Lower leg skin (tissue), 3 donors: Measurements from ENCODE around the gene CADPS2.

ENCODE experiments used
- CTCF ChIP-seq, 3 donors: fragments of 450-650 bp; IDR thresholded peaks; one replicate each; pipeline ENCODE4 v1.5.1; 2016; ENCODE audit warnings: antibody characterized with exemption in 3 of 3, mild to moderate bottlenecking in 3 of 3, moderate library complexity in 2 of 3
- POLR2A ChIP-seq, 2 donors: fragments of 450-650 bp; IDR thresholded peaks; one replicate each; pipeline ENCODE4 v1.6.1; 2016 to 2017; ENCODE audit warnings: antibody characterized with exemption in 2 of 2, mild to moderate bottlenecking in 1 of 2, moderate library complexity in 1 of 2

- TF ChIP-seq POLR2A (IDR thresholded peaks at IDR 0.05) = no peak
- TF ChIP-seq CTCF (IDR thresholded peaks at IDR 0.05) = no peak
These were observed 139.3 kb downstream of the CADPS2 start for GRCh38 chr7:122746948-122747347.
